AG04449 (cell line): Measurements from ENCODE around the gene SDK2.

Source experiments
- CTCF ChIA-PET: fragments of 350-600 bp; formaldehyde crosslinking; extraction: SDS; loops from one replicate; lab custom pipeline; 2021; ENCODE audit warnings: antibody characterized with exemption; lab: Yijun Ruan, JAX
- POLR2A ChIA-PET: fragments of 400-600, 350-600 bp; formaldehyde crosslinking; extraction: SDS; loops from one replicate; lab custom pipeline; 2020; ENCODE audit warnings: antibody characterized with exemption, inconsistent platforms; lab: Yijun Ruan, JAX
- DNase-seq: peaks from one replicate; pipeline ENCODE4 v3.0.0-alpha.2; 2010; ENCODE audit warnings: low read depth, low spot score
- H3K4me3 ChIP-seq: 2 replicates; pipeline ENCODE4 v1.5.1; 2011; ENCODE audit warnings: low read depth, mild to moderate bottlenecking, control low read depth, low read length
- TF ChIP-seq, protein P1 (sequence below): IDR thresholded peaks from one replicate; pipeline ENCODE4 v1.5.1; 2011; ENCODE audit warnings: mild to moderate bottlenecking, moderate library complexity, low read length, control low read depth, inconsistent platforms; ENCODE audit not compliant: insufficient read depth; ENCODE audit errors: missing control alignments

SDK2 gene

DNA sequence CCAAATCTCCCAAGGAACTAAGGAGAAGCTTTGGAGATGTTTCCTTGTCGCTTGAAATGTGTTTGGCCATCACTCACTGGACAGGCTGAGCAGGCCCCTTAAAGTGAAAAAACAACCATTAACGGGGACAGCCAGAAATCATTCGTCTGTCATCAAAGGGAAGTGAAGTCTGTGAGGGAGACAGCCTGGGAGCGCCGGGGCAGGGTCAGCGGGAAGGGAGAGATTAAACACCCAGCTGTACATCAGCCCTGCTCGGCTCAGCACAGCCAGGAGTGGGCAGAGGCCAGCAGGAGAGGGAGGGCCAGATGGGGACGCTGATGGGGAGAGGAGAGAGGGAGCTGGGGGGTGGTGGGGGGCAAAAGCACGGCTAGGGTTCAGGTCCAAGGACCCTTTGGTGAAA is 105.1 kb downstream of the SDK2 start:
- TF ChIP-seq, protein P1, sequence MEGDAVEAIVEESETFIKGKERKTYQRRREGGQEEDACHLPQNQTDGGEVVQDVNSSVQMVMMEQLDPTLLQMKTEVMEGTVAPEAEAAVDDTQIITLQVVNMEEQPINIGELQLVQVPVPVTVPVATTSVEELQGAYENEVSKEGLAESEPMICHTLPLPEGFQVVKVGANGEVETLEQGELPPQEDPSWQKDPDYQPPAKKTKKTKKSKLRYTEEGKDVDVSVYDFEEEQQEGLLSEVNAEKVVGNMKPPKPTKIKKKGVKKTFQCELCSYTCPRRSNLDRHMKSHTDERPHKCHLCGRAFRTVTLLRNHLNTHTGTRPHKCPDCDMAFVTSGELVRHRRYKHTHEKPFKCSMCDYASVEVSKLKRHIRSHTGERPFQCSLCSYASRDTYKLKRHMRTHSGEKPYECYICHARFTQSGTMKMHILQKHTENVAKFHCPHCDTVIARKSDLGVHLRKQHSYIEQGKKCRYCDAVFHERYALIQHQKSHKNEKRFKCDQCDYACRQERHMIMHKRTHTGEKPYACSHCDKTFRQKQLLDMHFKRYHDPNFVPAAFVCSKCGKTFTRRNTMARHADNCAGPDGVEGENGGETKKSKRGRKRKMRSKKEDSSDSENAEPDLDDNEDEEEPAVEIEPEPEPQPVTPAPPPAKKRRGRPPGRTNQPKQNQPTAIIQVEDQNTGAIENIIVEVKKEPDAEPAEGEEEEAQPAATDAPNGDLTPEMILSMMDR: no peak
- no peak for DNase-seq
- no peak overlapping the region for H3K4me3 ChIP-seq
- ChIA-PET CTCF (no interaction called here), POLR2A (no interaction called here)

GRCh38 chr17:73538445-73538844 is 105.8 kb downstream of the SDK2 start:
- H3K4me3 ChIP-seq: no peak overlapping the region
- ChIA-PET CTCF (no interaction called here), POLR2A (no interaction called here)
- TF ChIP-seq, protein P1: no peak
- no peak for DNase-seq

GRCh38 chr17:73536700-73537605 is 107.3 kb downstream of the SDK2 start:
- no peak overlapping the region for H3K4me3 ChIP-seq
- DNase-seq: no peak
- POLR2A ChIA-PET: no interaction called here
- CTCF ChIA-PET: interaction anchor here (0.6 kb wide), 1 partner anchor 108 kb away, joined by 3 read pairs; no protein-coding TSS in a partner anchor
- TF ChIP-seq, protein P1: no peak

- ChIA-PET CTCF (no interaction called here), POLR2A (no interaction called here)
- H3K4me3 ChIP-seq: no peak overlapping the region
- TF ChIP-seq, protein P1: no peak
- no peak for DNase-seq
These were observed 108.5 kb downstream of the SDK2 start for GRCh38 chr17:73535746-73536145.

GRCh38 chr17:73534209-73534909 is 109.9 kb downstream of the SDK2 start:
- TF ChIP-seq, protein P1: no peak
- POLR2A ChIA-PET: no interaction called here
- H3K4me3 ChIP-seq: no peak overlapping the region
- DNase-seq: no peak
- CTCF ChIA-PET: no interaction called here

DNA sequence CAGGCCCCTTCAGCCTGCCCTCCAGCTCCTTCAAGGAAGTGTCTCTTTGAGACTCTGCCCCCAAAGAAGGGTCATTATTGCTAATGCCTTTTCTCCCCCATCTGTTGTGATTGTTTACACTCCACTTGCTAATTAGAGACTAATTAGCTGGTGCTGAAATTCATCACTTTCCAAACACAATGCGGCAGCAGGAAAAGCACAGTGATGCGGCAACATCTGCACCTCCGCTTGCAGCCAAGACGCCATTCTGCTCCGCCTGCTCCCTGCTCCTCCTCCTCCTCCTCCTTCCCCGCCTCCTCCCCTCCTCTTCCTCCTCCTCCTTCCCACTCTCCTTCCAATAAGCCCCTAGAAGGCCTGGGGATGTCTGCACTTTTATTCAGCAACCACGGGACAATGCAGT is 110.5 kb downstream of the SDK2 start:
- TF ChIP-seq, protein P1: no peak
- DNase-seq: no peak
- CTCF ChIA-PET: no interaction called here
- H3K4me3 ChIP-seq: no peak overlapping the region
- POLR2A ChIA-PET: no interaction called here
